ENCODE results near the gene CFAP46.

CFAP46 gene

GRCh38 chr10:132985546-132985900 is 43.2 kb upstream of the CFAP46 start:
- intact Hi-C loops (cut with DNase I; ENCODE audit: low total_unique reads), result no loop called here
- peaks cover 0 to 17% of the 10 kb centered on the region in 2 donors for H3K27me3 ChIP-seq
- no peaks in the 10 kb centered on the region for H3K9me3 ChIP-seq
- DNase-seq, result no peak
- H3K4me3 ChIP-seq, result no peak overlapping the region
- no peak for TF ChIP-seq CTCF (IDR thresholded peaks at IDR 0.05)
- peaks cover 0 to 10% (median 7%) of the 10 kb centered on the region in 4 donors for H3K4me1 ChIP-seq
- no peak overlapping the region for H3K27ac ChIP-seq
- H3K36me3 ChIP-seq, result no peaks in the 10 kb centered on the region

GRCh38 chr10:132984801-132985545 is 42.6 kb upstream of the CFAP46 start:
- DNase-seq, result no peak
- H3K9me3 ChIP-seq, result no peaks in the 10 kb centered on the region
- no peak overlapping the region for H3K4me3 ChIP-seq
- peaks cover 0 to 17% of the 10 kb centered on the region in 2 donors for H3K27me3 ChIP-seq
- intact Hi-C loops (cut with DNase I; ENCODE audit: low total_unique reads), result no loop called here
- H3K36me3 ChIP-seq, result no peaks in the 10 kb centered on the region
- H3K27ac ChIP-seq, result no peak overlapping the region
- peaks cover 0 to 10% (median 7%) of the 10 kb centered on the region in 4 donors for H3K4me1 ChIP-seq
- no peak for TF ChIP-seq CTCF (IDR thresholded peaks at IDR 0.05)

GRCh38 chr10:132984008-132984295 is 41.6 kb upstream of the CFAP46 start:
- Histone ChIP-seq H3K4me1 (peaks cover 0 to 10% (median 7%) of the 10 kb centered on the region in 4 donors), H3K9me3 (no peaks in the 10 kb centered on the region), H3K27ac (no peak overlapping the region), H3K36me3 (no peaks in the 10 kb centered on the region), H3K4me3 (no peak overlapping the region), H3K27me3 (peaks cover 0 to 17% of the 10 kb centered on the region in 2 donors)
- no peak for TF ChIP-seq CTCF (IDR thresholded peaks at IDR 0.05)
- intact Hi-C loops (cut with DNase I; ENCODE audit: low total_unique reads), result no loop called here
- DNase-seq, result no peak

- TF ChIP-seq CTCF (IDR thresholded peaks at IDR 0.05), result no peak
- intact Hi-C loops (cut with DNase I; ENCODE audit: low total_unique reads), result no loop called here
- no peak overlapping the region for H3K4me3 ChIP-seq
- H3K27ac ChIP-seq, result no peak overlapping the region
- peaks cover 0 to 17% of the 10 kb centered on the region in 2 donors for H3K27me3 ChIP-seq
- DNase-seq, result no peak
- H3K4me1 ChIP-seq, result peaks cover 0 to 10% (median 7%) of the 10 kb centered on the region in 4 donors
- H3K9me3 ChIP-seq, result no peaks in the 10 kb centered on the region
- no peaks in the 10 kb centered on the region for H3K36me3 ChIP-seq
Measured at GRCh38 chr10:132983252-132984007, 41.1 kb upstream of the CFAP46 start.

- H3K27me3 ChIP-seq, result peaks cover 0 to 19% of the 10 kb centered on the region in 2 donors
- no peak overlapping the region for H3K4me3 ChIP-seq
- intact Hi-C loops (cut with DNase I; ENCODE audit: low total_unique reads), result no loop called here
- DNase-seq, result no peak
- H3K27ac ChIP-seq, result no peak overlapping the region
- H3K4me1 ChIP-seq, result peaks cover 0 to under 1% (median under 1%) of the 10 kb centered on the region in 4 donors
- H3K36me3 ChIP-seq, result no peaks in the 10 kb centered on the region
- TF ChIP-seq CTCF (IDR thresholded peaks at IDR 0.05), result no peak
- no peaks in the 10 kb centered on the region for H3K9me3 ChIP-seq
Measured at GRCh38 chr10:132982301-132982989, 40.1 kb upstream of the CFAP46 start.

All from tibial artery (tissue), 4 donors.